Measurements from ENCODE around the gene MED13L. TPM values are rescaled to one million over a fixed set of nuclear protein-coding genes. Genes with fewer than 3 reads are reported as not detected.

MED13L gene
- total RNA-seq, 1 experiment from 2014 or later = 94.1 TPM

DNA sequence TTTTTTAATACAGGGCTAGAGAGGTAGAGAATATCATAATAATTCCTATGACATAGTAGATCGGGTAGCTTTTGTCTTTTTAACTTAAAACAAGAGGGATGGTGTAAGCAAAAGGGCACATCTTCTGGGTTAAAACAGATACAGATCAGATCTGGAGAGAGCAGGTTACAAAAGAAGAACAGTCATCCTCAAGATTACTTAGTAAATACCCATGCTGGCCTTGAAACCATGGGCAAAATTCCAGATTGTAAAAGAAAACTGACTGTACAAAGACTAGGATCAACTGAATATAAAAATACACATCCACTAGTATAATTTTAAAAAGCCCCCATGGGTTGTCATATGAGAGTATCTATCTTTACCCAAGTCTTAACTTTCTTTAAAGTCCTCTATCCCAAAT lies 76.7 kb downstream of the MED13L start:
- ChIA-PET POLR2A (ENCODE audit: low non-redundant PET) (no interaction called here), CTCF (no interaction called here)
- Histone ChIP-seq H3K4me1 (ENCODE audit: insufficient read depth, low read length, poor library complexity, severe bottlenecking) (peaks cover 63% of the 10 kb centered on the region), H3K4me3 (ENCODE audit: low read depth, low read length, poor library complexity, severe bottlenecking) (no peak overlapping the region), H3K9me3 (ENCODE audit: low read depth, low read length, poor library complexity, severe bottlenecking) (no peaks in the 10 kb centered on the region), H3K36me3 (ENCODE audit: insufficient read depth, low read length, poor library complexity, severe bottlenecking) (no peaks in the 10 kb centered on the region), H3K27me3 (replicated peaks; ENCODE audit: insufficient read depth, low read depth, low read length, poor library complexity) (no peaks in the 10 kb centered on the region), H3K27ac (ENCODE audit: low read depth, low read length, poor library complexity, severe bottlenecking) (no peak overlapping the region)
- intact Hi-C loops (cut with micrococcal nuclease; ENCODE audit: unreplicated experiment) = no loop called here
- no peak for DNase-seq (ENCODE audit: low spot score)
- TF ChIP-seq EZH2 (IDR thresholded peaks at IDR 0.05; ENCODE audit: borderline replicate concordance, low read depth, low read length, poor library complexity, severe bottlenecking) = no peak
- no peak for TF ChIP-seq CTCF (conservative IDR thresholded peaks at IDR 0.05; ENCODE audit: low read depth, low read length)
- no TSS peak for BruUV-seq (replicated peaks)

DNA sequence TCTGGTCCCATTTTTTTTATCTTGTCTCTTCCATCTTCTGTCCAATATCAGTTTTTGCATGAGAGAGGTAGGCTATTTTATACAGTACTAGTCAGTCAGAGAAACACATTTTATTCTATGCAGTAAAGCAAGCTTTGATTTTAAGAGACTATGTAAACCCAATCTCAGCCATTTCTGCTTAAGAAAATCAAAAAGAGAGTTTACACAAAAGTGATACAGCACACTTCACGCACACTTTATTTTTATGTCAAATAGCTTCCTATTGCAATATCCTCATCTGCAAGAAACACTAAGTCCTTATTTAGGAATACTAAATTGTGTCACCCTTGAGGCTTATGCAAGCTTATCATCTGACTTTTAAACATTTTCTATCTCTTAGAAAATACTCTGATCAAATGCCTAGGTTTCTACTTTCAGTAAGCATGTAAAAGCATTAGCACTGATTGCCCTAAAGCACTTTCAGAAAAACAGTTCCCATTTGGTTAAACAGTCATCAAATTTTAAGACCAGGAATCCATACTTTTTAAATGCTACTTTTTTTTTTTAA lies 78.3 kb downstream of the MED13L start:
- TF ChIP-seq CTCF (conservative IDR thresholded peaks at IDR 0.05; ENCODE audit: low read depth, low read length) = no peak
- TF ChIP-seq EZH2 (IDR thresholded peaks at IDR 0.05; ENCODE audit: borderline replicate concordance, low read depth, low read length, poor library complexity, severe bottlenecking) = no peak
- H3K27me3 ChIP-seq (replicated peaks; ENCODE audit: insufficient read depth, low read depth, low read length, poor library complexity) = no peaks in the 10 kb centered on the region
- POLR2A ChIA-PET (ENCODE audit: low non-redundant PET) = no interaction called here
- CTCF ChIA-PET = no interaction called here
- intact Hi-C loops (cut with micrococcal nuclease; ENCODE audit: unreplicated experiment) = no loop called here
- no peak overlapping the region for H3K27ac ChIP-seq (ENCODE audit: low read depth, low read length, poor library complexity, severe bottlenecking)
- no peaks in the 10 kb centered on the region for H3K9me3 ChIP-seq (ENCODE audit: low read depth, low read length, poor library complexity, severe bottlenecking)
- H3K36me3 ChIP-seq (ENCODE audit: insufficient read depth, low read length, poor library complexity, severe bottlenecking) = no peaks in the 10 kb centered on the region
- no peak for DNase-seq (ENCODE audit: low spot score)
- no TSS peak for BruUV-seq (replicated peaks)
- no peak overlapping the region for H3K4me3 ChIP-seq (ENCODE audit: low read depth, low read length, poor library complexity, severe bottlenecking)
- peaks cover 68% of the 10 kb centered on the region for H3K4me1 ChIP-seq (ENCODE audit: insufficient read depth, low read length, poor library complexity, severe bottlenecking)

DNA sequence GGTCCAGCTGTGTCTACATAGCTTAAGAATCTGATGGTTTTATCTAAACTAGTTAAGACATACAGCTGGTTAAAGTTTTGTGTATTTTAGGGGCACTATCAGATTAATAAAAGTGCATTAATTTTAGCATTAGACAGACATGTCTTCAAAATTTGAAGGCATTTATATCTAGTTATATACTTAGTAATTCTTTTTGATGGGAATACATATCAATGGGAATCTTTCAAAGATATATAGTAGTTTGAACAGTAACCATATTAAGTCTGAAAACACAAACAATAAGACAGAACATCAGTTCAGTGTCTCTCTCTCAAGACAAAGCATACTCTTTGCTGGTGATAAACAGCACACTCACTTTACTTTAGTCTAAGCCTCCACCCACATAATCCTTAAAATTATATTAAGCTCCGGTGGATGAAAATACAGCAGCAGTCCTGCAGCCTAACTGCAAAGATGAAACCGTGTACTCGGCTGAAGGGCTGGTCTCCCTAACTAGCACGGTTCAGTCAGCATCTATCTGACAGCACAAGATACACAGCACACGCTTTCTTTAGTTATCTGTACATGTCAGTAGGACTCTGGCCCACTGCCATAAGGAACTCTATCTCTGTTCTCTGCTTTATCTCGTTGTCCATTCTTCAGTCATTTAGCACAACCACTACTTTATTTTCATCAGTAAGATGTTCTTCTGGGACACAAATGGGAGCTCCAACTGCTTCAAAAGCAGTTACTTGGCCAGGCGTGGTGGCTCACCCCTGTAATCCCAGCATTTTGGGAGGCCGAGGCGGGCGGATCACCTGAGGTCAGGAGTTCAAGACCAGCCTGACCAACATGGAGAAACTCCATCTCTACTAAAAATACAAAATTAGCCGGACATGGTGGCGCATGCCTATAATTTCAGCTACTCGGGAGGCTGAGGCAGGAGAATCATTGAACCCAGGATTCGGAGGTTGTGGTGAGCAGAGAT lies 80.5 kb downstream of the MED13L start:
- TF ChIP-seq CTCF (conservative IDR thresholded peaks at IDR 0.05; ENCODE audit: low read depth, low read length) (no peak), EZH2 (IDR thresholded peaks at IDR 0.05; ENCODE audit: borderline replicate concordance, low read depth, low read length, poor library complexity, severe bottlenecking) (no peak)
- DNase-seq (ENCODE audit: low spot score) = peak; percentile 55
- POLR2A ChIA-PET (ENCODE audit: low non-redundant PET) = no interaction called here
- H3K9me3 ChIP-seq (ENCODE audit: low read depth, low read length, poor library complexity, severe bottlenecking) = no peaks in the 10 kb centered on the region
- no peak overlapping the region for H3K4me3 ChIP-seq (ENCODE audit: low read depth, low read length, poor library complexity, severe bottlenecking)
- CTCF ChIA-PET = no interaction called here
- BruUV-seq (replicated peaks) = no TSS peak
- H3K4me1 ChIP-seq (ENCODE audit: insufficient read depth, low read length, poor library complexity, severe bottlenecking) = peaks cover 54% of the 10 kb centered on the region
- intact Hi-C loops (cut with micrococcal nuclease; ENCODE audit: unreplicated experiment) = no loop called here
- no peaks in the 10 kb centered on the region for H3K36me3 ChIP-seq (ENCODE audit: insufficient read depth, low read length, poor library complexity, severe bottlenecking)
- H3K27me3 ChIP-seq (replicated peaks; ENCODE audit: insufficient read depth, low read depth, low read length, poor library complexity) = no peaks in the 10 kb centered on the region
- H3K27ac ChIP-seq (ENCODE audit: low read depth, low read length, poor library complexity, severe bottlenecking) = no peak overlapping the region

Measured in A673 (cell line).